GM23338 (cell line): ENCODE measurements around the gene DMRTB1. TPM values are rescaled to one million over a fixed set of nuclear protein-coding genes. Genes with fewer than 3 reads are reported as not detected.

Experiments used
- ATAC-seq: fragments of 200-7000 bp; cut with Tn5 transposase; 3 replicates; pipeline ENCODE4 v1.9.1; 2020
- DNase-seq: peaks from one replicate; pipeline ENCODE4 v3.0.0-alpha.2; 2015; ENCODE audit warnings: low spot score
- H2AFZ ChIP-seq: fragments of 200-600 bp; sonication (generic); 2 replicates; pipeline ENCODE4 v1.8.0; 2016; ENCODE audit warnings: antibody characterized with exemption, mild to moderate bottlenecking, moderate library complexity
- H3F3A ChIP-seq: fragments of 200-600 bp; sonication (generic); replicated peaks from 2 replicates; pipeline ENCODE4 v1.8.0; 2017; ENCODE audit warnings: antibody characterized with exemption, mixed run types, low read depth
- H3K27ac ChIP-seq: fragments of 200-600 bp; sonication (generic); 2 replicates; pipeline ENCODE4 v1.6.1; 2016; ENCODE audit warnings: low read depth
- H3K27me3 ChIP-seq: fragments of 200-600 bp; sonication (generic); 2 replicates; pipeline ENCODE4 v1.8.0; 2016; ENCODE audit warnings: mild to moderate bottlenecking, mixed run types, moderate library complexity; ENCODE audit not compliant: insufficient read depth
- H3K36me3 ChIP-seq: fragments of 200-600 bp; sonication (generic); 2 replicates; pipeline ENCODE4 v1.8.0; 2016; ENCODE audit warnings: mild to moderate bottlenecking; ENCODE audit not compliant: insufficient read depth
- H3K4me1 ChIP-seq: fragments of 200-600 bp; sonication (generic); 2 replicates; pipeline ENCODE4 v1.8.0; 2016; ENCODE audit warnings: mild to moderate bottlenecking, moderate library complexity; ENCODE audit not compliant: insufficient read depth
- H3K4me2 ChIP-seq: fragments of 200-600 bp; sonication (generic); 2 replicates; pipeline ENCODE4 v1.7.1; 2017; ENCODE audit warnings: mixed run types
- H3K4me3 ChIP-seq: fragments of 200-600 bp; sonication (generic); 2 replicates; pipeline ENCODE4 v1.6.1; 2016; ENCODE audit warnings: mixed run types
- H3K79me2 ChIP-seq: fragments of 200-600 bp; sonication (generic); replicated peaks from 2 replicates; pipeline ENCODE4 v1.8.0; 2017; ENCODE audit warnings: mild to moderate bottlenecking; ENCODE audit not compliant: insufficient read depth
- H3K9me2 ChIP-seq: fragments of 200-600 bp; sonication (generic); 2 replicates; pipeline ENCODE4 v1.8.0; 2017; ENCODE audit not compliant: insufficient read depth
- H4K20me1 ChIP-seq: fragments of 200-600 bp; sonication (generic); replicated peaks from 2 replicates; pipeline ENCODE4 v1.8.0; 2017; ENCODE audit warnings: mild to moderate bottlenecking; ENCODE audit not compliant: insufficient read depth
- H3K27ac Mint-ChIP-seq: 2 replicates; pipeline ENCODE4 v1.8.0; 2020; ENCODE audit warnings: inconsistent platforms, mild to moderate bottlenecking, moderate library complexity, mixed read lengths
- H3K27me3 Mint-ChIP-seq: 3 replicates; pipeline ENCODE4 v1.8.0; 2022; ENCODE audit warnings: low read depth, mild to moderate bottlenecking, moderate library complexity, mixed read lengths, inconsistent platforms; ENCODE audit not compliant: insufficient read depth, poor library complexity
- H3K36me3 Mint-ChIP-seq: 3 replicates; pipeline ENCODE4 v1.8.0; 2021; ENCODE audit warnings: low read depth, mild to moderate bottlenecking, inconsistent platforms, moderate library complexity, mixed read lengths
- H3K4me1 Mint-ChIP-seq: 3 replicates; pipeline ENCODE4 v1.8.0; 2020; ENCODE audit warnings: mild to moderate bottlenecking, inconsistent platforms, mixed read lengths
- H3K4me3 Mint-ChIP-seq: 3 replicates; pipeline ENCODE4 v1.8.0; 2021; ENCODE audit warnings: moderate library complexity, mild to moderate bottlenecking, inconsistent platforms, mixed read lengths
- H3K9me3 Mint-ChIP-seq: 3 replicates; pipeline ENCODE4 v1.8.0; 2020; ENCODE audit warnings: moderate library complexity, mild to moderate bottlenecking, inconsistent platforms, mixed read lengths
- CREB1 ChIP-seq: fragments of 250-450 bp; sonication (Bioruptor Pico); IDR thresholded peaks from 2 replicates; pipeline ENCODE4 v1.5.0; 2020; ENCODE audit warnings: low read depth, mild to moderate bottlenecking, moderate library complexity
- EZH2 ChIP-seq: fragments of 200-600 bp; sonication (generic); IDR thresholded peaks from one replicate; pipeline ENCODE4 v1.8.0; 2017; ENCODE audit warnings: antibody characterized with exemption, mild to moderate bottlenecking, low read depth; ENCODE audit not compliant: unreplicated experiment
- EZH2phosphoT487 ChIP-seq: fragments of 200-600 bp; sonication (generic); IDR thresholded peaks from one replicate; pipeline ENCODE4 v1.8.1; 2018; ENCODE audit warnings: antibody characterized with exemption; ENCODE audit not compliant: unreplicated experiment
- JUNB ChIP-seq: IDR thresholded peaks from one replicate; pipeline ENCODE4 v1.6.1; 2016; ENCODE audit warnings: antibody characterized with exemption; ENCODE audit not compliant: unreplicated experiment
- POLR2AphosphoS5 ChIP-seq: IDR thresholded peaks from 2 replicates; pipeline ENCODE4 v1.6.1; 2016; ENCODE audit warnings: antibody characterized with exemption, low read depth
- STAT1 ChIP-seq: IDR thresholded peaks from one replicate; pipeline ENCODE4 v1.6.1; 2016; ENCODE audit warnings: antibody characterized with exemption; ENCODE audit not compliant: unreplicated experiment
- ZNF114 ChIP-seq: fragments of 250-450 bp; sonication (Bioruptor Pico); IDR thresholded peaks from 2 replicates; pipeline ENCODE4 v1.5.0; 2020; ENCODE audit warnings: mild to moderate bottlenecking, moderate library complexity
- ZNF331 ChIP-seq: fragments of 250-450 bp; sonication (Bioruptor Pico); IDR thresholded peaks from 2 replicates; pipeline ENCODE4 v1.5.0; 2020; ENCODE audit warnings: low read depth, mild to moderate bottlenecking, moderate library complexity
- polyA plus RNA-seq: library from polyadenylated mRNA; unstranded; fragments of >200 nt; fragmentation: Nextera tagmentation; extraction: Ambion mirVana; gene quantifications from 2 replicates; pipeline ENCODE4 v1.2.1, GENCODE V29; 2016
- total RNA-seq: library from RNA; depleted of rRNA; stranded (reverse); fragments of >200 nt; shearing (Covaris generic); gene quantifications from 2 replicates; pipeline ENCODE4 v1.2.3, GENCODE V29; 2014
- TF ChIP-seq, protein P1 (sequence below): IDR thresholded peaks from one replicate; pipeline ENCODE4 v1.6.1; 2018; ENCODE audit warnings: antibody characterized with exemption; ENCODE audit not compliant: unreplicated experiment
- TF ChIP-seq, protein P2 (sequence below): fragments of 250-450 bp; sonication (Bioruptor Pico); IDR thresholded peaks from 2 replicates; pipeline ENCODE4 v1.5.0; 2020; ENCODE audit warnings: mild to moderate bottlenecking, moderate library complexity
- TF ChIP-seq, protein P3 (sequence below): IDR thresholded peaks from 2 replicates; pipeline ENCODE4 v1.6.1; 2016; ENCODE audit warnings: antibody characterized with exemption

Gene DMRTB1
- total and polyA plus RNA-seq, 2 experiments from 2014 or later: 0.27 to 1.2 TPM

DNA sequence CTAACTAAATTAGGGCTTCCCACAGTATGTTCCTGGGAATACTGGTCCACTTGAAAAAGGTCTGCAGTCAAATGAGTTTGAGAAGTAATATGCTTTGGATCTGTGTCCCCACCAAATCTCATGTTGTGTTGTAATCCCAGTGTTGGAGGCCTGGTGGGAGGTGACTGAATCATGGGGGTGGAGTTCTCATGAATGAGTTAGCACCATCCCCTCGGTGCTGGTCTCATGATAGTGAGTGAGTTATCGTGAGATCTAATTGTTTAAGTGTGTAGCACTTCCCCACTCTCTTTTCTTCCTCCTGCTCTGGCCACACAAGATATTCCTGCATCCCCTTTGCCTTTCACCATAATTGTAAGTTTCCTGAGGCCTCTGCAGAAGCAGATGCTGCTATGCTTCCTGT lies 16.9 kb upstream of the DMRTB1 start:
- 0 out of 2 replicates have a peak, but pooled peaks cover 4% of the 10 kb centered on the region for H3K36me3 ChIP-seq
- peaks cover 11% of the 10 kb centered on the region; the same call in 1 of the 2 replicates for H3K4me1 ChIP-seq
- H3K9me2 ChIP-seq: 0 out of 2 replicates have a peak, but pooled peaks cover 4% of the 10 kb centered on the region
- ATAC-seq (peak; percentile 74), DNase-seq (no peak)
- H2AFZ ChIP-seq: peak overlapping the region; percentile 17; the same call in 1 of the 2 replicates
- TF ChIP-seq, protein P1, sequence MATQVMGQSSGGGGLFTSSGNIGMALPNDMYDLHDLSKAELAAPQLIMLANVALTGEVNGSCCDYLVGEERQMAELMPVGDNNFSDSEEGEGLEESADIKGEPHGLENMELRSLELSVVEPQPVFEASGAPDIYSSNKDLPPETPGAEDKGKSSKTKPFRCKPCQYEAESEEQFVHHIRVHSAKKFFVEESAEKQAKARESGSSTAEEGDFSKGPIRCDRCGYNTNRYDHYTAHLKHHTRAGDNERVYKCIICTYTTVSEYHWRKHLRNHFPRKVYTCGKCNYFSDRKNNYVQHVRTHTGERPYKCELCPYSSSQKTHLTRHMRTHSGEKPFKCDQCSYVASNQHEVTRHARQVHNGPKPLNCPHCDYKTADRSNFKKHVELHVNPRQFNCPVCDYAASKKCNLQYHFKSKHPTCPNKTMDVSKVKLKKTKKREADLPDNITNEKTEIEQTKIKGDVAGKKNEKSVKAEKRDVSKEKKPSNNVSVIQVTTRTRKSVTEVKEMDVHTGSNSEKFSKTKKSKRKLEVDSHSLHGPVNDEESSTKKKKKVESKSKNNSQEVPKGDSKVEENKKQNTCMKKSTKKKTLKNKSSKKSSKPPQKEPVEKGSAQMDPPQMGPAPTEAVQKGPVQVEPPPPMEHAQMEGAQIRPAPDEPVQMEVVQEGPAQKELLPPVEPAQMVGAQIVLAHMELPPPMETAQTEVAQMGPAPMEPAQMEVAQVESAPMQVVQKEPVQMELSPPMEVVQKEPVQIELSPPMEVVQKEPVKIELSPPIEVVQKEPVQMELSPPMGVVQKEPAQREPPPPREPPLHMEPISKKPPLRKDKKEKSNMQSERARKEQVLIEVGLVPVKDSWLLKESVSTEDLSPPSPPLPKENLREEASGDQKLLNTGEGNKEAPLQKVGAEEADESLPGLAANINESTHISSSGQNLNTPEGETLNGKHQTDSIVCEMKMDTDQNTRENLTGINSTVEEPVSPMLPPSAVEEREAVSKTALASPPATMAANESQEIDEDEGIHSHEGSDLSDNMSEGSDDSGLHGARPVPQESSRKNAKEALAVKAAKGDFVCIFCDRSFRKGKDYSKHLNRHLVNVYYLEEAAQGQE: no peak
- no peak for TF ChIP-seq JUNB
- Mint-ChIP-seq H3K27me3 (peaks cover 10% of the 10 kb centered on the region), H3K4me3 (no peak overlapping the region), H3K4me1 (peaks cover 46% of the 10 kb centered on the region), H3K9me3 (peaks cover 29% of the 10 kb centered on the region), H3K36me3 (peaks cover 31% of the 10 kb centered on the region), H3K27ac (peak overlapping the region; percentile 47)
- H3K79me2 ChIP-seq: no peaks in the 10 kb centered on the region
- no peaks in the 10 kb centered on the region for H3K27me3 ChIP-seq
- H4K20me1 ChIP-seq: no peaks in the 10 kb centered on the region
- H3F3A ChIP-seq: no peaks in the 10 kb centered on the region
- no peak overlapping the region for H3K4me3 ChIP-seq
- no peak overlapping the region for H3K27ac ChIP-seq
- peak overlapping the region; percentile 14; the same call in 1 of the 2 replicates for H3K4me2 ChIP-seq

DNA sequence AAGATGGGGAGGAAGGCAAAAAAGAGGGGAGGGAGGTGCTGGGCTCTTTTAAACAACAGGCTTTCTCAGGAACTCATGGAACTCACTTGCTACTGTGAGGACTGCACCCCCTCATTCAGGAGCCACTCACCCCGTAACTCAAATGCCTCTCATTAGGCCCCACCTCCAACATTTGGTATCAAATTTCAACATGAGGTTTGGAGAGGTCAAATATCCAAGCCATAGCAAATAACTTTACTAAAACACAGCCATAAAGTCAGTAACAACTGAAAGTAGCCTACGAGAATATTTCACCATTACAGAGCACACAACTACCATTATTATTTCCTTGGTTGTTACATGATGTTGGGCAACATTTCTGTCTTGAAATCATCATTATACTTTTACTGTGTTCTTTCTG lies 13.1 kb upstream of the DMRTB1 start:
- Mint-ChIP-seq H3K27ac (peak overlapping the region; percentile 51), H3K4me1 (peaks cover 63% of the 10 kb centered on the region), H3K4me3 (no peak overlapping the region), H3K36me3 (peaks cover 21% of the 10 kb centered on the region), H3K27me3 (peaks cover 4% of the 10 kb centered on the region), H3K9me3 (peaks cover 23% of the 10 kb centered on the region)
- DNase-seq (no peak), ATAC-seq (no peak)
- Histone ChIP-seq H3K27ac (no peak overlapping the region), H3K27me3 (no peaks in the 10 kb centered on the region), H3K36me3 (no peaks in the 10 kb centered on the region), H3K79me2 (no peaks in the 10 kb centered on the region), H3K4me3 (no peak overlapping the region), H2AFZ (no peak overlapping the region), H3K4me2 (no peak overlapping the region), H4K20me1 (no peaks in the 10 kb centered on the region), H3K4me1 (peaks cover 42% of the 10 kb centered on the region), H3K9me2 (no peaks in the 10 kb centered on the region), H3F3A (peaks cover 3% of the 10 kb centered on the region; the same call in 1 of the 2 replicates)
- TF ChIP-seq POLR2AphosphoS5 (no peak), EZH2phosphoT487 (no peak), EZH2 (no peak), ZNF114 (CRISPR knock-in tag) (no peak), CREB1 (CRISPR knock-in tag) (no peak), ZNF331 (CRISPR knock-in tag) (no peak), STAT1 (no peak)
- TF ChIP-seq, protein P2, sequence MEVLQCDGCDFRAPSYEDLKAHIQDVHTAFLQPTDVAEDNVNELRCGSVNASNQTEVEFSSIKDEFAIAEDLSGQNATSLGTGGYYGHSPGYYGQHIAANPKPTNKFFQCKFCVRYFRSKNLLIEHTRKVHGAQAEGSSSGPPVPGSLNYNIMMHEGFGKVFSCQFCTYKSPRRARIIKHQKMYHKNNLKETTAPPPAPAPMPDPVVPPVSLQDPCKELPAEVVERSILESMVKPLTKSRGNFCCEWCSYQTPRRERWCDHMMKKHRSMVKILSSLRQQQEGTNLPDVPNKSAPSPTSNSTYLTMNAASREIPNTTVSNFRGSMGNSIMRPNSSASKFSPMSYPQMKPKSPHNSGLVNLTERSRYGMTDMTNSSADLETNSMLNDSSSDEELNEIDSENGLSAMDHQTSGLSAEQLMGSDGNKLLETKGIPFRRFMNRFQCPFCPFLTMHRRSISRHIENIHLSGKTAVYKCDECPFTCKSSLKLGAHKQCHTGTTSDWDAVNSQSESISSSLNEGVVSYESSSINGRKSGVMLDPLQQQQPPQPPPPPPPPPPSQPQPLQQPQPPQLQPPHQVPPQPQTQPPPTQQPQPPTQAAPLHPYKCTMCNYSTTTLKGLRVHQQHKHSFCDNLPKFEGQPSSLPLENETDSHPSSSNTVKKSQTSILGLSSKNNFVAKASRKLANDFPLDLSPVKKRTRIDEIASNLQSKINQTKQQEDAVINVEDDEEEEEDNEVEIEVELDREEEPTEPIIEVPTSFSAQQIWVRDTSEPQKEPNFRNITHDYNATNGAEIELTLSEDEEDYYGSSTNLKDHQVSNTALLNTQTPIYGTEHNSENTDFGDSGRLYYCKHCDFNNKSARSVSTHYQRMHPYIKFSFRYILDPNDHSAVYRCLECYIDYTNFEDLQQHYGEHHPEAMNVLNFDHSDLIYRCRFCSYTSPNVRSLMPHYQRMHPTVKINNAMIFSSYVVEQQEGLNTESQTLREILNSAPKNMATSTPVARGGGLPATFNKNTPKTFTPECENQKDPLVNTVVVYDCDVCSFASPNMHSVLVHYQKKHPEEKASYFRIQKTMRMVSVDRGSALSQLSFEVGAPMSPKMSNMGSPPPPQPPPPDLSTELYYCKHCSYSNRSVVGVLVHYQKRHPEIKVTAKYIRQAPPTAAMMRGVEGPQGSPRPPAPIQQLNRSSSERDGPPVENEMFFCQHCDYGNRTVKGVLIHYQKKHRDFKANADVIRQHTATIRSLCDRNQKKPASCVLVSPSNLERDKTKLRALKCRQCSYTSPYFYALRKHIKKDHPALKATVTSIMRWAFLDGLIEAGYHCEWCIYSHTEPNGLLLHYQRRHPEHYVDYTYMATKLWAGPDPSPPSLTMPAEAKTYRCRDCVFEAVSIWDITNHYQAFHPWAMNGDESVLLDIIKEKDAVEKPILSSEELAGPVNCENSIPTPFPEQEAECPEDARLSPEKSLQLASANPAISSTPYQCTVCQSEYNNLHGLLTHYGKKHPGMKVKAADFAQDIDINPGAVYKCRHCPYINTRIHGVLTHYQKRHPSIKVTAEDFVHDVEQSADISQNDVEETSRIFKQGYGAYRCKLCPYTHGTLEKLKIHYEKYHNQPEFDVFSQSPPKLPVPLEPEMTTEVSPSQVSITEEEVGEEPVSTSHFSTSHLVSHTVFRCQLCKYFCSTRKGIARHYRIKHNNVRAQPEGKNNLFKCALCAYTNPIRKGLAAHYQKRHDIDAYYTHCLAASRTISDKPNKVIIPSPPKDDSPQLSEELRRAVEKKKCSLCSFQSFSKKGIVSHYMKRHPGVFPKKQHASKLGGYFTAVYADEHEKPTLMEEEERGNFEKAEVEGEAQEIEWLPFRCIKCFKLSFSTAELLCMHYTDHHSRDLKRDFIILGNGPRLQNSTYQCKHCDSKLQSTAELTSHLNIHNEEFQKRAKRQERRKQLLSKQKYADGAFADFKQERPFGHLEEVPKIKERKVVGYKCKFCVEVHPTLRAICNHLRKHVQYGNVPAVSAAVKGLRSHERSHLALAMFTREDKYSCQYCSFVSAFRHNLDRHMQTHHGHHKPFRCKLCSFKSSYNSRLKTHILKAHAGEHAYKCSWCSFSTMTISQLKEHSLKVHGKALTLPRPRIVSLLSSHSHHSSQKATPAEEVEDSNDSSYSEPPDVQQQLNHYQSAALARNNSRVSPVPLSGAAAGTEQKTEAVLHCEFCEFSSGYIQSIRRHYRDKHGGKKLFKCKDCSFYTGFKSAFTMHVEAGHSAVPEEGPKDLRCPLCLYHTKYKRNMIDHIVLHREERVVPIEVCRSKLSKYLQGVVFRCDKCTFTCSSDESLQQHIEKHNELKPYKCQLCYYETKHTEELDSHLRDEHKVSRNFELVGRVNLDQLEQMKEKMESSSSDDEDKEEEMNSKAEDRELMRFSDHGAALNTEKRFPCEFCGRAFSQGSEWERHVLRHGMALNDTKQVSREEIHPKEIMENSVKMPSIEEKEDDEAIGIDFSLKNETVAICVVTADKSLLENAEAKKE (CRISPR knock-in tag): no peak
- TF ChIP-seq, protein P3, sequence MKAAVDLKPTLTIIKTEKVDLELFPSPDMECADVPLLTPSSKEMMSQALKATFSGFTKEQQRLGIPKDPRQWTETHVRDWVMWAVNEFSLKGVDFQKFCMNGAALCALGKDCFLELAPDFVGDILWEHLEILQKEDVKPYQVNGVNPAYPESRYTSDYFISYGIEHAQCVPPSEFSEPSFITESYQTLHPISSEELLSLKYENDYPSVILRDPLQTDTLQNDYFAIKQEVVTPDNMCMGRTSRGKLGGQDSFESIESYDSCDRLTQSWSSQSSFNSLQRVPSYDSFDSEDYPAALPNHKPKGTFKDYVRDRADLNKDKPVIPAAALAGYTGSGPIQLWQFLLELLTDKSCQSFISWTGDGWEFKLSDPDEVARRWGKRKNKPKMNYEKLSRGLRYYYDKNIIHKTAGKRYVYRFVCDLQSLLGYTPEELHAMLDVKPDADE: no peak
